Endothelial cell of umbilical vein (primary cell): ENCODE data around the gene STMN3. TPM values are rescaled to one million over a fixed set of nuclear protein-coding genes. Genes with fewer than 3 reads are reported as not detected.

Experiments
- BruUV-seq: library from RNA; stranded (reverse); fragments of 400-500 nt; replicated peaks from 2 replicates; lab custom pipeline; 2021; lab: Mats Ljungman, UMichigan
- CTCF ChIA-PET: fragments of 300-600, 350-600 bp; sonication (Branson Sonifier 250); formaldehyde crosslinking; loops from one replicate; lab custom pipeline; 2021; ENCODE audit warnings: antibody characterized with exemption, inconsistent platforms; lab: Charles Lee
- POLR2A ChIA-PET: fragments of 300-600, 350-600 bp; sonication (Branson Sonifier 250); formaldehyde crosslinking; loops from one replicate; lab custom pipeline; 2021; ENCODE audit warnings: antibody characterized with exemption, inconsistent platforms; lab: Charles Lee
- DNase-seq: peaks from one replicate; pipeline ENCODE4 v3.0.0-alpha.2; 2011; ENCODE audit warnings: low read depth, low spot score
- FAIRE-seq: peaks from 2 replicates; lab custom pipeline; 2011; peaks lifted over from hg19 to GRCh38; lab: Jason Lieb, UNC
- H2AFZ ChIP-seq: 2 replicates; pipeline ENCODE4 v1.6.0; 2012; ENCODE audit warnings: low read depth, low read length, control low read depth, inconsistent platforms
- H3K27ac ChIP-seq: 2 replicates; pipeline ENCODE4 v1.5.1; 2011; ENCODE audit warnings: low read depth, mild to moderate bottlenecking, control low read depth, low read length, moderate library complexity; ENCODE audit not compliant: insufficient read depth
- H3K27me3 ChIP-seq, 2 experiments: 2 replicates each; pipeline versions ENCODE4 v1.6.0 to v1.6.1; 2011; ENCODE audit warnings: low read length in 2 of 2, mixed read lengths in 1 of 2; ENCODE audit not compliant: control insufficient read depth in 2 of 2, insufficient read depth in 2 of 2
- H3K36me3 ChIP-seq, 2 experiments: 2 replicates in 1 of 2; 3 replicates in 1 of 2; pipeline ENCODE4 v1.5.1; 2011; ENCODE audit warnings: low read length in 2 of 2, mild to moderate bottlenecking in 1 of 2, moderate library complexity in 1 of 2; ENCODE audit not compliant: control insufficient read depth in 2 of 2, insufficient read depth in 2 of 2; ENCODE audit errors: extremely low read depth in 1 of 2
- H3K4me1 ChIP-seq: 3 replicates; pipeline ENCODE4 v1.5.1; 2011; ENCODE audit warnings: mild to moderate bottlenecking, low read length; ENCODE audit not compliant: control insufficient read depth, insufficient read depth; ENCODE audit errors: extremely low read depth
- H3K4me2 ChIP-seq: 2 replicates; pipeline ENCODE4 v1.6.1; 2011; ENCODE audit warnings: low read length, control low read depth, mixed read lengths; ENCODE audit not compliant: insufficient read depth
- H3K4me3 ChIP-seq, 3 experiments: fragments of 200-600 bp in 1 of 3; sonication (generic), shearing (Covaris generic) in 1 of 3; replicated peaks in 1 of 3; 2 replicates each; pipeline ENCODE4 v1.5.1; 2011 to 2016; ENCODE audit warnings: control low read depth in 3 of 3, low read length in 3 of 3, mild to moderate bottlenecking in 2 of 3, inconsistent platforms in 1 of 3, low read depth in 1 of 3, moderate library complexity in 1 of 3; ENCODE audit not compliant: insufficient read depth in 1 of 3
- H3K79me2 ChIP-seq: 2 replicates; pipeline ENCODE4 v1.6.0; 2012; ENCODE audit warnings: low read length, inconsistent platforms; ENCODE audit not compliant: control insufficient read depth, insufficient read depth
- H3K9ac ChIP-seq: replicated peaks from 2 replicates; pipeline ENCODE3; 2011; ENCODE audit warnings: low read length, control low read depth; ENCODE audit not compliant: insufficient read depth; ENCODE audit errors: extremely low read depth
- H3K9me1 ChIP-seq: replicated peaks from 3 replicates; pipeline ENCODE4 v1.6.0; 2011; ENCODE audit warnings: mild to moderate bottlenecking, low read length; ENCODE audit not compliant: control insufficient read depth, insufficient read depth; ENCODE audit errors: extremely low read depth
- H3K9me3 ChIP-seq: replicated peaks from 2 replicates; pipeline ENCODE4 v1.5.1; 2012; ENCODE audit warnings: low read length, inconsistent platforms; ENCODE audit not compliant: control insufficient read depth, insufficient read depth
- H4K20me1 ChIP-seq: replicated peaks from 2 replicates; pipeline ENCODE3; 2011; ENCODE audit warnings: mild to moderate bottlenecking, low read length; ENCODE audit not compliant: control insufficient read depth, insufficient read depth; ENCODE audit errors: extremely low read depth
- CTCF ChIP-seq, 2 donors: IDR thresholded peaks; 1 replicate in 1 of 2; 2 replicates in 1 of 2; pipeline ENCODE4 v1.5.1; 2011; ENCODE audit warnings: low read length in 2 of 2, mild to moderate bottlenecking in 2 of 2, moderate library complexity in 2 of 2, control low read depth in 1 of 2, inconsistent platforms in 1 of 2, low read depth in 1 of 2; ENCODE audit not compliant: insufficient read depth in 1 of 2; ENCODE audit errors: extremely low read depth in 1 of 2
- EZH2 ChIP-seq: IDR thresholded peaks from 2 replicates; pipeline ENCODE4 v1.6.1; 2012; ENCODE audit warnings: borderline replicate concordance, low read depth, mild to moderate bottlenecking, moderate library complexity, low read length, inconsistent platforms; ENCODE audit not compliant: severe bottlenecking
- FOS ChIP-seq: IDR thresholded peaks from 2 replicates; pipeline ENCODE4 v1.6.1; 2011; ENCODE audit warnings: mild to moderate bottlenecking, low read length, moderate library complexity, borderline replicate concordance; ENCODE audit not compliant: insufficient read depth
- GATA2 ChIP-seq: IDR thresholded peaks from 2 replicates; pipeline ENCODE4 v1.7.0; 2011; ENCODE audit warnings: low read depth, mild to moderate bottlenecking, moderate library complexity, mixed read lengths, low read length; ENCODE audit not compliant: insufficient read length, insufficient read depth
- JUN ChIP-seq: IDR thresholded peaks from 2 replicates; pipeline ENCODE4 v1.6.1; 2011; ENCODE audit warnings: borderline replicate concordance, low read depth; ENCODE audit not compliant: insufficient read length, insufficient read depth
- MAX ChIP-seq: IDR thresholded peaks from 2 replicates; pipeline ENCODE4 v1.6.1; 2011; ENCODE audit not compliant: insufficient read depth, insufficient read length
- MYC ChIP-seq: IDR thresholded peaks from one replicate; pipeline ENCODE4 v1.6.1; 2011; ENCODE audit warnings: mild to moderate bottlenecking, low read depth, low read length
- POLR2A ChIP-seq: IDR thresholded peaks from 2 replicates; pipeline ENCODE4 v1.6.1; 2012; ENCODE audit warnings: low read depth, mild to moderate bottlenecking, control low read depth, low read length
- POLR2AphosphoS5 ChIP-seq: IDR thresholded peaks from 2 replicates; pipeline ENCODE4 v1.6.1; 2012; ENCODE audit warnings: low read depth, mild to moderate bottlenecking, control low read depth, low read length, moderate library complexity; ENCODE audit not compliant: insufficient read depth
- dilution Hi-C: fragments of 300-500 bp; cut with MboI; formaldehyde crosslinking; loops from one replicate; pipeline ENCODE4 v1.15.0; 2019; ENCODE audit warnings: low sequenced_read_pairs; ENCODE audit not compliant: extremely low pct_ligation_motif_present
- intact Hi-C: fragments of 100-400 bp; cut with micrococcal nuclease; formaldehyde crosslinking; loops from one replicate; pipeline ENCODE4 v1.10.0; 2022
- polyA plus RNA-seq, 4 experiments: library from polyadenylated mRNA; depleted of rRNA in 3 of 4; stranded (reverse) in 3 of 4; unstranded in 1 of 4; fragments of >200 nt; gene quantifications; 2 replicates each; pipeline versions ENCODE4 v1.2.1 to v1.2.3, GENCODE V29; 2011 to 2012; ENCODE audit warnings: missing spikeins in 1 of 4
- total RNA-seq: library from RNA; stranded (reverse); gene quantifications from 2 replicates; pipeline ENCODE4 v1.2.3, GENCODE V29; 2021

STMN3 gene
- total and polyA plus RNA-seq, 2 donors (not counting 3 experiments of a cell fraction or from before 2014, with no cell fraction given): 1.7 to 4.7 TPM

- H2AFZ ChIP-seq: no peak overlapping the region
- H4K20me1 ChIP-seq: no peaks in the 10 kb centered on the region
- H3K36me3 ChIP-seq: peaks cover 0 to 43% of the 10 kb centered on the region in 2 experiments
- dilution Hi-C loops: no loop called here
- H3K79me2 ChIP-seq: no peaks in the 10 kb centered on the region
- no peaks in the 10 kb centered on the region for H3K4me1 ChIP-seq
- intact Hi-C loops: loop anchor here (10.0 kb wide), 1 partner anchor 429 kb away; no protein-coding TSS in a partner anchor
- CTCF ChIA-PET: no interaction called here
- H3K9ac ChIP-seq: no peak overlapping the region
- no peak overlapping the region for H3K4me3 ChIP-seq
- H3K4me2 ChIP-seq: no peak overlapping the region
- POLR2A ChIA-PET: no interaction called here
- H3K27ac ChIP-seq: no peak overlapping the region
- TF ChIP-seq MYC (no peak), GATA2 (no peak), MAX (no peak), EZH2 (no peak), JUN (peak; percentile 74)
- FAIRE-seq: no peak
- H3K27me3 ChIP-seq: no peaks in the 10 kb centered on the region
- no TSS peak for BruUV-seq
- no peaks in the 10 kb centered on the region for H3K9me1 ChIP-seq
- DNase-seq: peak; percentile 33
- no peaks in the 10 kb centered on the region for H3K9me3 ChIP-seq
Measured at GRCh38 chr20:63594043-63594561, 59.1 kb downstream of the STMN3 start.

- BruUV-seq: no TSS peak
- Histone ChIP-seq H3K4me1 (no peaks in the 10 kb centered on the region), H3K79me2 (no peaks in the 10 kb centered on the region), H3K9me3 (no peaks in the 10 kb centered on the region), H4K20me1 (no peaks in the 10 kb centered on the region), H3K27ac (no peak overlapping the region), H3K4me3 (no peak overlapping the region), H3K27me3 (no peaks in the 10 kb centered on the region), H3K9ac (no peak overlapping the region), H2AFZ (no peak overlapping the region), H3K4me2 (no peak overlapping the region), H3K9me1 (no peaks in the 10 kb centered on the region), H3K36me3 (peaks cover 0 to 43% of the 10 kb centered on the region in 2 experiments)
- dilution Hi-C loops: no loop called here
- no peak for DNase-seq
- FAIRE-seq: no peak
- TF ChIP-seq JUN (no peak), CTCF (IDR thresholded peaks at IDR 0.05; ENCODE audit: extremely low read depth in 1 of 2, insufficient read depth in 1 of 2, low read depth in 1 of 2, low read length in 2 of 2) (no peak), POLR2A (no peak), FOS (no peak), MAX (no peak), MYC (no peak), EZH2 (no peak), POLR2AphosphoS5 (no peak), GATA2 (no peak)
- CTCF ChIA-PET: no interaction called here
- POLR2A ChIA-PET: no interaction called here
- intact Hi-C loops: loop anchor here (10.0 kb wide), 1 partner anchor 428 kb away; no protein-coding TSS in a partner anchor
Measured at GRCh38 chr20:63592661-63593060, 60.6 kb downstream of the STMN3 start.
